Stimulated activated memory B cell treated with anti-CD40 and anti-IgM and Interleukin-4, amounts not matched to agents 10 μg/mL and 1 μg/mL and 100 μg/mL, for 72 hours (primary cell): Measurements from ENCODE around the gene ATP2A1.

ENCODE experiments used
- ATAC-seq: fragments of 150-1000 bp; cut with Tn5 transposase; 2 replicates; pipeline ENCODE4 v1.10.0; 2021
- H3K27ac Mint-ChIP-seq: one replicate; pipeline ENCODE4 v1.8.0; 2022; ENCODE audit warnings: mild to moderate bottlenecking, mixed read lengths
- H3K27me3 Mint-ChIP-seq: one replicate; pipeline ENCODE4 v1.8.0; 2022; ENCODE audit warnings: mixed read lengths
- H3K36me3 Mint-ChIP-seq: one replicate; pipeline ENCODE4 v1.8.0; 2022; ENCODE audit warnings: mixed read lengths
- H3K4me1 Mint-ChIP-seq: one replicate; pipeline ENCODE4 v1.8.0; 2022; ENCODE audit warnings: mixed read lengths
- H3K4me3 Mint-ChIP-seq: one replicate; pipeline ENCODE4 v1.8.0; 2022; ENCODE audit warnings: mild to moderate bottlenecking, moderate library complexity, mixed read lengths
- H3K9me3 Mint-ChIP-seq: one replicate; pipeline ENCODE4 v1.8.0; 2022; ENCODE audit warnings: mixed read lengths

The ATP2A1 gene

DNA sequence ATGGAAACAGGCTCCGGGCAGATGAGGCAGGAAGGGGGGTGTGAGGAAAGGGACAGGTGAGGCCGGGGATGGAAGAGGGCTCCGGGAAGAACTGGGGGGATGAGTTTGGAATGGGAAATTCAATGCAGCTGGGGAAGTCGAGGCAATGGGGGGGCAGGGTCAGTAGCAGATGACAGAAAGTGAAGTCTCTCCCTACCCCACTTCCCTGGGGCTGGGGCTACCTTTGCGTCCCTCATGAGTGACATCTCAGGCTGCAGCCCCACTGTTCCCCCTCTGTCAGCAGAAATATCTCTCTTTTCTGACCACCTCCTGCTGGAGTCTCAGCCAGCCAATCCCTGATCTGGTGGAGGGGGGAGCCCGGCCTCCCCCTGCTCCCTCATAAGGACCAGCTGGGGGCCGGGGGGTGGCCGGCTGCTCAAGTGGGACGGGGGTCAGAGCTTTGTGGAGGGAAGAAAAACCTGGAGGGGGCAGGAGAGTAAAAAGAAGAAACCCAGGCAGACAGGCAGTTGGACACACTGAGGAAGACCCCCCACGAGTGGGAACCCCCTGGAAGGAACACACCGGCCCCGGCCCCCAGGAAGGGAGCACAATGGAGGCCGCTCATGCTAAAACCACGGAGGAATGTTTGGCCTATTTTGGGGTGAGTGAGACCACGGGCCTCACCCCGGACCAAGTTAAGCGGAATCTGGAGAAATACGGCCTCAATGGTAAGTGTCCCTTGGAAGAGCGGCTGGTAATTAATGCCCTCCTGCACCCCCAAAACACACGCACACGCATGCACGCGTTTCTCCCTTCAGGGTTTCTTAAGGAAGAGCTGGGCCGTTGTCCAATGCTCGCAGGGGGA, at the start of gene ATP2A1:
Gene ATP2A1, plus strand, starts transcription at position 406 of the 844 bp plus-strand sequence. Its CDS starts 184 bp downstream, at position 590.
- peak within 1 kb of the TSS; percentile 77 for H3K27ac Mint-ChIP-seq
- peak within 1 kb of the TSS; percentile 85 for H3K4me3 Mint-ChIP-seq
- ATAC-seq: no peak
- H3K4me1 Mint-ChIP-seq: peaks cover 35% of the 10 kb centered on the region
- H3K9me3 Mint-ChIP-seq: no peaks in the 10 kb centered on the region
- H3K36me3 Mint-ChIP-seq: peaks cover 6% of the 10 kb centered on the region
- peaks cover 11% of the 10 kb centered on the region for H3K27me3 Mint-ChIP-seq

DNA sequence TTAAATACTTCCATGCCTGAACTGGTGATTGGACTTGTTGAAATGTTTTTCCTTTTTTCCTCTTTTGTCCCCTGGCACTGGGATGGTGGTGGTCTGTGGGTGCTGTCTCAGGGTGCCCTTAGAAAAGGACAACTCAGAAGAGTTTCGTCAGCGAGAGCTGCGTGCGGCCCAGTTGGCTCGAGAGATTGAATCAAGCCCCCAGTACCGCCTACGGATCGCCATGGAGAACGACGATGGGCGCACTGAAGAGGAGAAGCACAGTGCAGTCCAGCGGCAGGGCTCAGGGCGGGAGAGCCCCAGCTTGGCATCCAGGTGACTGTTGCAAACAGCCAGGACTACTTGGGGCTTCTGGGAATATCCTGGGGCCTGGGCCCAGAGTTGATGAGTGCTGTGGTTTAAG, 48.5 kb upstream of the ATP2A1 start:
- Mint-ChIP-seq H3K4me1 (peaks cover 35% of the 10 kb centered on the region), H3K27ac (peak overlapping the region; percentile 40), H3K36me3 (peaks cover 71% of the 10 kb centered on the region)

DNA sequence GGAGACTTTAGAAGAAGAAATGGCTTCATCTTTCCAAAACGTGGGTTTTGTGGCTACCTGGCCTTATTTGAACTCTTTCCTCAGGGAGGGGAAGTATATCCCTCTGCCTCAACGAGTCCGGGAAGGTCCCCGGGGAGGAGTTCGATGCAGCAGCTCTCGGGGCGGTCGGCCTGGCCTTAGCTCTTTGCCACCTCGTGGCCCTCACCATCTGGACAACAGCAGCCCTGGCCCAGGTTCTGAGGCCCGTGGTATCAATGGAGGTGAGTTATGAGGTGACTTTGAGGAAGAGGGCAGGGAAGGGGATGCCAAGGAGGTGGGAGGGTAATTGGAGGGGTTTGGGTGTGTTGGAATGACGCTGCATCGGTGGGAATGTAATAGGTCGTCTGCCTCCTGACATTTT, 47.8 kb upstream of the ATP2A1 start:
- no peak overlapping the region for H3K4me3 Mint-ChIP-seq
- H3K27me3 Mint-ChIP-seq: no peaks in the 10 kb centered on the region
- peaks cover 27% of the 10 kb centered on the region for H3K4me1 Mint-ChIP-seq
- H3K27ac Mint-ChIP-seq: peak overlapping the region; percentile 40
- peaks cover 74% of the 10 kb centered on the region for H3K36me3 Mint-ChIP-seq
- no peaks in the 10 kb centered on the region for H3K9me3 Mint-ChIP-seq
- no peak for ATAC-seq

More for the DNA sequence above, 48.5 kb upstream of the ATP2A1 start:
- no peak overlapping the region for H3K4me3 Mint-ChIP-seq
- no peak for ATAC-seq
- H3K9me3 Mint-ChIP-seq: no peaks in the 10 kb centered on the region
- H3K27me3 Mint-ChIP-seq: no peaks in the 10 kb centered on the region

DNA sequence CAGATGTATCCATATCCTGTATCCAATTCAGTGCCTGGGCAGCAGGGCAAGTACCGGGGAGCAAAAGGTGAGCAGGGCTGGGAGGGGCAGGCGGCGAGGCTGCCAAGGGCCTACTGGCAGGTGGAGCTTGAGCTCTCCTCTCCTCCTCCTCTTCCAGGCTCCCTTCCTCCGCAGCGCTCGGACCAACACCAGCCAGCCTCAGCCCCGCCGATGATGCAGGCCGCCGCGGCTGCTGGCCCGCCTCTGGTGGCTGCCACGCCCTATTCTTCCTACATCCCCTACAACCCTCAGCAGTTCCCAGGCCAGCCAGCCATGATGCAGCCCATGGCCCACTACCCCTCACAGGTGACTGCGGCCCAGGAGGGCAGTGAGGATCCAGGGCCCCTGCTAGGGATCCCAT, 43.9 kb upstream of the ATP2A1 start:
- H3K4me3 Mint-ChIP-seq: no peak overlapping the region
- H3K27ac Mint-ChIP-seq: no peak overlapping the region
- H3K36me3 Mint-ChIP-seq: peaks cover 89% of the 10 kb centered on the region
- no peak for ATAC-seq
- H3K4me1 Mint-ChIP-seq: peaks cover 20% of the 10 kb centered on the region
- H3K27me3 Mint-ChIP-seq: no peaks in the 10 kb centered on the region
- H3K9me3 Mint-ChIP-seq: no peaks in the 10 kb centered on the region

DNA sequence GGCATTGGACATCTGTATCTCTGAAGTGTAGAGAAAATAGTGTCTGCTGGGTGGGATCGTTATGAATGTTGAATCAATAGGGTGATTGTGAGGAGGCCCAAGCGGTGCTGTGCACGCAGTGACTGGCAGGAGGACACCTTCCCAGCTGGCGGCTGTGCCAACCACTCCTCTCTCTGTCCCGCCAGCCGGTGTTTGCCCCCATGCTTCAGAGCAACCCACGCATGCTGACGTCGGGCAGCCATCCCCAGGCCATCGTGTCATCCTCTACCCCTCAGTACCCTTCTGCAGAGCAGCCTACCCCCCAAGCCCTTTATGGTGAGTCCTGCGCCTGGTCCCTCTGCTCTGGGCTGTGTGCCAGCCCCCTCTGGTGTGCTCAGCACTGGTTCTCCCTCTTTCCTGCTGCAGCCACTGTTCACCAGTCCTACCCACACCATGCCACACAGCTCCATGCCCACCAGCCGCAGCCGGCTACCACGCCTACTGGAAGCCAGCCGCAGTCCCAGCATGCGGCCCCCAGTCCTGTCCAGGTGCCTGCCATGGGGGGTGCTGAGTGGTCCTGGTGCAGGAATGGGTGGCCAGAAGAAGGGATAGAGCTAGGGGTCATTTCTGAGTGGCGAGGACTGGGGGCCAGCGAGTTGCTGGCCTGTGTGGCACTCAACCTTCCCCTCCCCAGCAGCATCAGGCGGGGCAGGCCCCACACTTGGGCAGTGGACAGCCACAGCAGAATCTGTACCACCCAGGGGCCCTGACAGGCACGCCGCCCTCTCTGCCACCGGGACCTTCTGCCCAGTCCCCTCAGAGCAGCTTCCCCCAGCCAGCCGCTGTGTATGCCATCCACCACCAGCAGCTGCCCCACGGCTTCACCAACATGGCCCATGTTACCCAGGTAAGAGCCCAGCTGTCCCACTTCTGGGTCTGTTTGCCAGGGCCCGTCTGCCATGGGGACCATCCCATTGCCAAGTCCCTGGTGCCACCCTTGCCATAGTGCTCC, 43.1 kb upstream of the ATP2A1 start:
- peaks cover 20% of the 10 kb centered on the region for H3K4me1 Mint-ChIP-seq
- H3K4me3 Mint-ChIP-seq: no peak overlapping the region
- no peaks in the 10 kb centered on the region for H3K9me3 Mint-ChIP-seq
- no peak overlapping the region for H3K27ac Mint-ChIP-seq
- H3K27me3 Mint-ChIP-seq: no peaks in the 10 kb centered on the region
- peaks cover 81% of the 10 kb centered on the region for H3K36me3 Mint-ChIP-seq
- no peak for ATAC-seq

DNA sequence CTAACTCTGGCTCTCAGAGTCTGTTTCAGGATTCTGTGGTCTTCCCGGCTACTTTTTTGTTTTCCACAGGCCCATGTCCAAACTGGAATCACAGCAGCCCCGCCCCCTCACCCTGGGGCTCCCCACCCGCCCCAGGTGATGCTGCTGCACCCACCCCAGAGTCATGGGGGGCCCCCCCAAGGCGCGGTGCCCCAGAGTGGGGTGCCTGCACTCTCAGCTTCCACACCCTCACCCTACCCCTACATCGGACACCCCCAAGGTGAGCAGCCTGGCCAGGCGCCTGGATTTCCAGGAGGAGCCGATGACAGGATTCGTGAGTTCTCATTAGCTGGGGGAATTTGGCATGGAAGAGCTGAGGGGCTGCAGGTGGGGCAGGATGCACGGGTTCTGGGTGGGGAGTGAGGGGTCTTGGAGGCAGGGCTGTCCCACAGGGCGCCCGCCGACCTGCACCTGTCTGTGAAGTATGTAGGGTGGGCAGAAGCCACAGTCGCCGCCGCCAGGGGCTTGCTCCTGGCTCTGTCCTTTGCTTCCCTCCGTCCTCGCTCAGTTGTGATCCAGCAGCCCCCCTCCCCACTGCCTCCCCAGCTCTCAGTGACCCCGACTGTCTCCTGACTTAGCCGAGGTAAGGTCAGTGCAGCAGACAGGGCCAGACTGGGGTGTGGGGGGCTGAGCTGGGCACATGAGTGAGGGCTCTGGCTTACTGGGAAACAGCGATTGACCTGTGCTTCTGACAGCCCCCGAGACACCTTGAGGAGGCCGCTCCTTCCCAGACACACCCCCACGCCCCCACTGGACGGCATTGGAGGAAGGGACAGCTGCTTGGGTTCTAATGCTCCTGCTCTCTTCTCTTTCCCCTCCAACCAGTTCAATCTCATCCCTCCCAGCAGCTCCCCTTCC, 42.2 kb upstream of the ATP2A1 start:
- H3K4me1 Mint-ChIP-seq: peaks cover 20% of the 10 kb centered on the region
- no peaks in the 10 kb centered on the region for H3K27me3 Mint-ChIP-seq
- H3K9me3 Mint-ChIP-seq: no peaks in the 10 kb centered on the region
- no peak for ATAC-seq
- peaks cover 71% of the 10 kb centered on the region for H3K36me3 Mint-ChIP-seq
- H3K27ac Mint-ChIP-seq: no peak overlapping the region
- no peak overlapping the region for H3K4me3 Mint-ChIP-seq

DNA sequence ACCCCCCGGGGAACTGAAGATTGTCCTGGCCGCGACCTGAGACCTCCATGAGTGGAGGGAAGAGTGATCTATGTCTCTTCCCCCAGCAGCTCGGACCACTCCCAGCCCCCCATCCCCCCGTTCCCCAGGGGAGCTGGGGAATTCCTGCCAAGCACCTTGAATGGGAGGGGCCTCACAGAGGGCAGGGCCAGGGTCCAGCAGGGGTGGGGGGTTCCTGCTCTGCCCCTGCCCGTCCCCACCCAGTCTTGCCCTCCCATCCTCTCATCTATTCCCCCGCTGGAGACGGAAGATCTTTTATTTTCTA, 41.6 kb upstream of the ATP2A1 start:
- H3K36me3 Mint-ChIP-seq: peaks cover 70% of the 10 kb centered on the region
- ATAC-seq: no peak
- peaks cover 20% of the 10 kb centered on the region for H3K4me1 Mint-ChIP-seq
- H3K27ac Mint-ChIP-seq: no peak overlapping the region
- H3K4me3 Mint-ChIP-seq: no peak overlapping the region
- no peaks in the 10 kb centered on the region for H3K9me3 Mint-ChIP-seq
- H3K27me3 Mint-ChIP-seq: no peaks in the 10 kb centered on the region

DNA sequence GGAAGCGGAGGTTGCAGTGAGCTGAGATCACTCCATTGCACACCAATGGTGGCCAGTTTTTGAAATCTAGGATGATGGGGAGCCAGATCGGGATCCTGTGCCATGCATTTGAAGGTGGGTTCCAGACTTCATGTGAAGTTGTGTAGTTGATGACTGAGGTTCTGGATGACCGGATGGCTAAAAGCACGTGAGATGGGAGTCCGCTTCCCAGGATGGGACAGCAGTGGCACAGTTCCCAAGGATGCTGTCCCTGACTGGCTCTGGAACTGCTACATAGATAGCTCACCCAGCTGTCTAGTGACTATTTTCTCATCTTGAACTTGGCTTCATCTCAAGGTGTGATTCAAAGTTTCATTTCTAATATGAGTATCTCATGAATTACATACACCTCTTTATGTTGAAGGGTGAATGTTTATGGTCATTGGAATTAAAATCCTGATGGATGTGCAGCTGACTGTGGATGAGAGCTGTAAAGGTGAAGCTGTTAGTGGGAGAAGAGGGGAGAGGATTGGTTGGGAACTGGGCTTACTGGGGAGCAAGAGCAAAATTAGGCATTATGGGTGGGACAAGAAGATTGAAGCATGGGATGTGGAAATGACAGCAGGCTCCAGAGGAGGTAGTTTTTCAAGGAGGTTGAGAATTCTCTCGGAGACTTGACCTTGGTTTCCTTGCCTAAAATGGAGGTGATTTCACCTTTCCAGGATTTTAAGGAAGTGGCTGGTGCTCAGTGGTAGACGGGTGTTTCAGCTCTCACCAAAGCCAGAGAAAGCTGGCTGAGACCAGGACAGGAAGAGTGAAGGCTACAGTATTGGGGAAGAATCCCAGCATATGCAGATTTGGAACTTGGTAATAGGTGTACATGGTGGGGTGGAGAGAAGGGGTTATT, 40.4 kb upstream of the ATP2A1 start:
- H3K4me3 Mint-ChIP-seq: no peak overlapping the region

DNA sequence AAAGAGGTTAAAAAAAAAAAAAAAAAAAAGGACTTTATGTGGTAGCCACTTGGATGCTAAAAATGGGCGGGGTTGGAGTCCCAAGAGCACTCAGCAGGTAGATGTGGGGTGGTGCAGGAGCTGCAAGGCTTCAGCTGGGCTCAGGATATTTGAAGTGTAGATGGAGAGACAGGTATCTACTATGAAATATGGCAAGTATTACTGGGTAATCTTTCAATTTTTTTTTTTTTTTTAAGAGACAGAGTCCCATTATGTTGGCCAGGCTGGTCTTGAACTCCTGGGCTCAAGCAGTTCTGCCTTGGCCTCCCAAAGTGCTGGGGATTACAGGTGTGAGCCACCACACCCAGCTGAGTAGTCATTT, 39.8 kb upstream of the ATP2A1 start:
- no peak for ATAC-seq
- Mint-ChIP-seq H3K9me3 (no peaks in the 10 kb centered on the region), H3K36me3 (peaks cover 65% of the 10 kb centered on the region), H3K27ac (peak overlapping the region; percentile 57), H3K27me3 (no peaks in the 10 kb centered on the region), H3K4me1 (peaks cover 8% of the 10 kb centered on the region), H3K4me3 (no peak overlapping the region)

More for the DNA sequence above, 40.4 kb upstream of the ATP2A1 start:
- Mint-ChIP-seq H3K4me1 (peaks cover 14% of the 10 kb centered on the region), H3K27me3 (no peaks in the 10 kb centered on the region), H3K27ac (peak overlapping the region; percentile 57), H3K36me3 (peaks cover 65% of the 10 kb centered on the region), H3K9me3 (no peaks in the 10 kb centered on the region)
- no peak for ATAC-seq

DNA sequence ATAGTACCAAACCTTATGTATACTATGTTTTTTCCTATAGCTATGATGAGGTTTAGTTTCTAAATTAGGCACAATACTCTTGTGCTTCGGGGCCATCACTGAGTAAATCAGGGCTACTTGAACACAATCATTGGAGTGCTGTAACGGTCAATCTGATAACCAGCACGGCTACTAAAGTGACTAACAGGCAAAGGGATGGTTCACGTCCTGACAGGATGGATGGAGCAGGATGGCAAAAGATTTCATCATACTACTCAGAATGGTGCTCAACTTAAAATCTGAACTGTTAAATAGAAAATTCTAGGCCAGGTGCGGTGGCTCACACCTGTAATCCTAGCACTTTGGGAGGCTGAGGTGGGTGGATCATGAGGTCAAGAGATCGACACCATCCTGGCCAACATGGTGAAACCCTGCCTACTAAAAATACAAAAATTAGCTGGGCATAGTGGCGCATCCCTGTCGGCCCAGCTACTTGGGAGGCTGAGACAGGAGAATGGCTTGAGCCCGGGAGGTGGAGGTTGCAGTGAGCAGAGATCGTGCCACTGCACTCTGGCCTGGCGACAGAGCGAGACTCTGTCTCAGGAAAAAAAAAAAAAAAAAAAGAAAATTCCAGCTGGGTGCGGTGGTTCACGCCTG, 39.2 kb upstream of the ATP2A1 start:
- ATAC-seq: no peak
- Mint-ChIP-seq H3K36me3 (peaks cover 65% of the 10 kb centered on the region), H3K27me3 (no peaks in the 10 kb centered on the region), H3K9me3 (no peaks in the 10 kb centered on the region), H3K4me1 (peaks cover 6% of the 10 kb centered on the region), H3K4me3 (no peak overlapping the region), H3K27ac (peak overlapping the region; percentile 12)

DNA sequence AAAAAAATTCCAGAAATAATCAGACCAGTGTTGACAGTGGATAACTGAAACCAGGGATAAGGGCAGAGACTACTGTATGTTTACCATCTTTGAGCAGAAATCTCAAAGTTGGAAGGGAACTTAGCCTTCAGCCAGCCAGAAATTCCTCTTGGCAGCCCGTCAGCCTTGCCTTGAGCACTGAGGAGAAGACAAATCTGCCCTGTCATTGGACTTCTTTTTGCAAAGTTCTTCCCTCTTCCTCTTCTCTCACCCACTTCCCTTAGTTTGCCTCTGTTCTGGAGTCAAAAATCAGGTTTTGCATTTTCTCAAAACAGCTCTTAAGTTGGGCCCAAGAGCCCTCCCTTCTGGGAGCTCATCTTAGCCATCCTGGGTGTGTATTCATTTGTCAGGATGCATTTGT, 38.4 kb upstream of the ATP2A1 start:
- Mint-ChIP-seq H3K27ac (peak overlapping the region; percentile 12), H3K27me3 (no peaks in the 10 kb centered on the region), H3K4me1 (peaks cover 14% of the 10 kb centered on the region), H3K36me3 (peaks cover 65% of the 10 kb centered on the region), H3K4me3 (no peak overlapping the region), H3K9me3 (no peaks in the 10 kb centered on the region)
- ATAC-seq: no peak

DNA sequence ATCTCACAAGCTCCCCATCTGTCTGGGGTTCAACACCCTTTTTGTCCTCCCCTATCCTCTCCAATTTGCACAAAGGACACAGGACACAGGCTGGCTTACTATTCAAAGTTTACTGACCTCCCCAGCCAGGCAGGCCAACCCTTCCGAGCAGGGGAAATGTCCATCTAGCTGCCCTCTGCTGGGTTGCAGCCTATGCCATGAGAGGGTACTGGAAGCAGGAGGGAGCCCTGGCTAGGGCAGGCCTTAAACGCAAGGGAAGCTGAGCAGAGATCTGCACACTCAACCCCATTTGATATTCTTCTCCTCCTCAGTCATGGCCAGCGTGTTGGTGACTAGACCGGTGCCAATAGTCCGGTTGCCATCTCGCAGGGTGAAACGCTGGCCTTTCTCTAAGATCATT, 35.6 kb upstream of the ATP2A1 start:
- Mint-ChIP-seq H3K4me1 (peaks cover 37% of the 10 kb centered on the region), H3K27me3 (no peaks in the 10 kb centered on the region), H3K9me3 (no peaks in the 10 kb centered on the region), H3K4me3 (no peak overlapping the region), H3K36me3 (peaks cover 52% of the 10 kb centered on the region), H3K27ac (no peak overlapping the region)
- no peak for ATAC-seq

DNA sequence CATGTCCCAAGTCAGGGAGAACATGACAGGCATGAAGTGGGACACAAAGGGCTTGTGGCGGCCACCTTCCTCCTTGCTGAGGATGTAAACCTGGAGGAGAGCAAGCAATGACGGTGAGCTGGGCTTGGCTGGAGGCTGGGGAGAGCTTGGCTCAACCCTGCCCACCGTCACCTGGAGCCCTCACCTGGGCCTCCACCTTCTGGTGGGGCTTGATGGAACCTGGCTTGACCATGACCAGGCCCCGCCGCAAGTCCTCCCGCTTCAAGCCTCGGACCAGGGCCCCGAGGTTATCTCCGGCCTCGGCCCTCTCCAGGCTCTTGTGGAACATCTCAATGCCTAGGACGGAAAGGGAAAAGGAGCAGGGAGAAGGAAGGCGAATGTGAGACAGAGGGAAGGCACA, 34.5 kb upstream of the ATP2A1 start:
- no peak overlapping the region for H3K27ac Mint-ChIP-seq
- H3K36me3 Mint-ChIP-seq: peaks cover 42% of the 10 kb centered on the region

More for the DNA sequence above, 34.5 kb upstream of the ATP2A1 start:
- ATAC-seq: no peak
- Mint-ChIP-seq H3K27me3 (no peaks in the 10 kb centered on the region), H3K4me3 (peak overlapping the region; percentile 26), H3K9me3 (no peaks in the 10 kb centered on the region), H3K4me1 (peaks cover 32% of the 10 kb centered on the region)
